Stimulated activated CD4-positive, alpha-beta T cell treated with anti-CD3 and anti-CD28 coated beads, Interleukin-12 subunit alpha, Interleukin-12 subunit beta, amount 100 ng/mL, for 24 hours (primary cell): ENCODE results near the gene GABPB1.
"Not testable (repeated sequence)": the region's sequence is repeated elsewhere in the genome, so short reads cannot be mapped to it uniquely, and the experiment has no call there.

ENCODE experiments used
- DNase-seq, 2 experiments: peaks; one replicate each; pipeline ENCODE4 v3.0.0-alpha.2; 2020; ENCODE audit warnings: low read depth in 2 of 2

The GABPB1 gene

GRCh38 chr15:50354838-50355618 is at the start of gene GABPB1:
GABPB1 (minus strand) TSS chr15:50355198; CDS start chr15:50309798, 45,400 bp downstream.
- DNase-seq, result peak; percentile 78 to 79

DNA sequence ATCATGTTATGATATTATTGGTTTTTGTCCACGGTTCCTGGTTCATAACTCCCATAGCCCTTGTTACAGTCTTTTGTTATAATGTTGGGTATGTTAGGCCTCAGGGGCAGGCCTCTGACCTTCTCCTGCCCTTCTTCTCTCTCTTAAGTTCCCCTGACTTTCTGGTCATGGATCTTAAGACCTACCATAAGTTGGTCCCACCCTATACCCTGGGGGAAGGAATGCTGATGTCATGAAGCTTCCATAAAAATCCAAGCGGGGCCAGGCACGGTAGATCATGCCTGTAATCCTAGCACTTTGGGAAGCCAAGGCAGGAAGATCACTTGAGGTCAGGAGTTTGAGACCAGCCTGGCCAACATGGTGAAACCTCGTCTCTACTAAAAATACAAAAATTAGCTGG is 36.6 kb upstream of the GABPB1 start:
- not testable (repeated sequence) for DNase-seq

DNA sequence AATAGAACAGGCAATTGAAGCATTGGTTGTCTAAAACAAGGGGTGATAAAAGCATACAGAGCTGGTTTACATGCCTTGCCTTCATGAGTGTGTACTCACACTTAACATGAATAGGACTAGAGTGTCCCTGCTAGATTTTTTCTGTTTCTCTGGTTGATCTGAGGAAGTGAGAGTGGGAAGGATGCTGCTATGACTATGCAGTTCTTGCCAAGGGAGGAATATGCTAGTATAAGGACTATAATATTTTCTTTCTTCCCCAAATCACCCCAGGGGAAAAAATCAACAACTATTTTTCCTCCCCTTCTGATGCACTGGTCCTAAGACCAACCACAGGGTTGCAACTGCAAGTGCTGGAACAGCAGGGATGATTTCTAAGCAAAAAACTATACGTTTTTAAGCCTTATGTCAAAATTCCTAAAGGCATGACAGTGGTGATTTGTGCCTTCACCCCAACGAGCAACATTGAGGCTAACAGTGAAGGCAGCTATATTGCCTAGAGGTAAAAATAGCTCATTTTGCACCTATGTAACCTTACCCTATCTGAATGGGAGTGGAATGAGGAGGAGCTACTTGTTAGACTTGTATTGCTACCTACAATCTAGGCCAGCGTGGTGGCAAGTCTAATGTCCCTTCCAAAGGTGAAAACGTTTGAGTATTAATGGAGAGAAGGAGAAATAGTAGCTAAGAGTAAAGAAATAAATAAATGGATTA is 35.7 kb upstream of the GABPB1 start:
- DNase-seq, result no peak

- DNase-seq, result not testable (repeated sequence)
Measured at GRCh38 chr15:50382408-50382807, 27.4 kb upstream of the GABPB1 start.

DNA sequence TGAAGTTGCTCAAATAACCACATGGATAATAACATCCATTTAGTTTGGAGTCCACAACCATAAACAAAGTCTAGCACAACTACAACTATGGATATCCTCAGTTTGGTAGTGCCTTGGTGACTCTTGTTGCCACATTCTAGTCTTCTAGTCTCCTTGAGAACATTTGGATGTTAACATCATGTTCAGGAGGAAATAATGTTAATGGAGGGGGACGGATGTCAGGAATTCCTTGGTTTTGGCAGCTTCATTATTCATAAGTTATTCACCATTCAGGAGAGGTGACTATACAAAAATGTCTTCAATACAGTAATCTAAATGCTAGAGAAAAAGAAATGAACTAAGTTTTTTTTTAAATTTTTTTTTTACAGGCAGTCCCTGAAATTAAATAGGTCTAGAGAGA is 26.4 kb upstream of the GABPB1 start:
- no peak for DNase-seq

DNA sequence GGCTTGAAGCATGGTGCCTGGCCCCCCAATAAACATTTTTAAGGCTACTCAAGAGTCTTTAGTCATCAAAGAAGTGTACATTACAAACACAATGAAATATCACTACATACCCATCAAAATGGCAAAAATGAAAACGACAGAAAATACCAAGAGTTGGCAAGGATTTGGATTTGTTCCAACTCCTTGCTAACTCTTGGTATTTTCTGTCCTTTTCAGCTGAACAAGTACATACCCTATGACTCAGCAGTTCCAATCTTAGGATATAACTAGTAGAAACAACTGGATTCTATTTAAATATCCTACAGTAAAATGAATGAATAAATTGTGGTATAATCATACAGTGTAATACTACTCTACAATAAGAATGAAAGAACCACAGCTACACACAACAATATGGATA is 25.1 kb upstream of the GABPB1 start:
- DNase-seq, result no peak

DNA sequence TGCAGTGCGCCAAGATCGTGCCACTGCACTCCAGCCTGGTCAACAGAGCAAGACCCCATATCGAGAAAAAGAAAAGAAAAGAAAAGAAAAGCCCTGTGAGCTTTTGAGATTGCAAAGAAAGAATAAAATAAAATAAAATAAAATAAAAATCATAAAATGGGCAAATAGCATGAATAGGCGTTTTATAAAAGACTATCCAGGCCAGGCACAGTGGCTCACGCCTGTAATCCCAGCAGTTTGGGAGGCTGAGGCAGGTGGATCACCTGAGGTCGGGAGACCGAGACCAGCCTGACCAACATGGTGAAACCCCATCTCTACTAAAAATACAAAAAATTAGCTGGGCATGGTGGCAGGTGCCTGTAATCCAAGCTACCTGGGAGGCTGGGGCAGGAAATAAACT is 24.4 kb upstream of the GABPB1 start:
- not testable (repeated sequence) for DNase-seq

DNA sequence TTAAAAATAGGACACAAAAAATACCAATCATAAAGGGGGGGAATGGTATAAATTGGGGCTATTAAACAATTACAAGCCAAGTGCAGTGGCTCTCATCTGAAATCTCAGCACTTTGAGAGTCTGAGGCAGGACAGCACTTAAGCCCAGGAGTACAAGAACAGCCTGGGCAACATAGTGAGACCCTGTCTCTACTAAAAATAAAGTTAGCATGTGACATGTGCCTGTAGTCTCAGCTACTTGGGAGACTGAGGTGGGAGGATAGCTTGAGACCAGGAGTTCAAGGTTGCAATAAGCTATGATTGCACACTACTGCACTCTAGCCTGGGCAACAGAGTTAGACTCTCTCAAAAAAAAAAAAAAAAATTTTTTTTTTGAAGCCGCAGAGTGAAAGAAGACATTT is 23.8 kb upstream of the GABPB1 start:
- no peak for DNase-seq

- DNase-seq, result no peak
Measured at GRCh38 chr15:50377867-50378751, 23.1 kb upstream of the GABPB1 start.

GRCh38 chr15:50369564-50369963 is 14.6 kb upstream of the GABPB1 start:
- not testable (repeated sequence) for DNase-seq

DNA sequence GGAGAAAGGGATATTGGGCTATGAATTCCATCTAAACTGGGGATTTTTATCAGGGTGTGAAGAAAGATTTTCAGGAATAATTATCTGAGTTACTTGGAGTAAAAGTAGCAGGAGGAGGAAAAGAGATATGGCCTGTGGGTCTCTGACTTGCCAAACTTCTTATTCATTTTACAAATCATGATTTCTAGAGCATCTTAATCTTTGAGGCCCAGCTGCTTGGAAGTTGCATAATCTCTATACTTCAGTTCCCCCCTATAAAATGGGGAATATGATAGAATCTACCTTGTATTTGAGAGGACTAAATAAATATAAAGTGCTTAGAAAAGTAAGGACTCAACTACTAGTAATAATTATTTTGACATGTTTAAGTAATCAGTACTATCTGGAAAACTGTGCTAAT is 11.0 kb upstream of the GABPB1 start:
- no peak for DNase-seq

- DNase-seq, result no peak
Measured at GRCh38 chr15:50365570-50365969, 10.6 kb upstream of the GABPB1 start.

- no peak for DNase-seq
Measured at GRCh38 chr15:50363612-50364011, 8.6 kb upstream of the GABPB1 start.

- DNase-seq, result no peak
Measured at GRCh38 chr15:50361756-50362155, 6.8 kb upstream of the GABPB1 start.

DNA sequence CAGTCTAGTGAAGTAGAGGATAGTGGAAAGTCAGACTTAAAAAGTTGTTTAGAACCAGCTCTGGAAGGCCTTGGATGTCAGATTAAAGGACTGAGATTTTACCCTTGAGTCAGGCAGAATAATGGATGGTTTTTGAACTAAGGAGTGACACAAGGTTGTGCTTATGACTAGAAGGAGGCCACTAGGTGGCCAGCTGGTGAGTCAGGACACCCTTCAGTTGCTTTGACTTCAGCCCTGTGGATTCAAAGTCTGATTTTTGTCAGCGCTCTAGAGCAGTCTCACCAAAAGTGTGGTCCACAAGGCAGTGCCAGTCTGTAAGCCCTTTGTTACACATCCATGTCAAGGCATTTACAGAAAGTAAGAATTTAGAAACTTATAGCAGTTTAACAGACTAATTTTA is 3.8 kb upstream of the GABPB1 start:
- no peak for DNase-seq

- no peak for DNase-seq
Measured at GRCh38 chr15:50355980-50356379, 982 bp upstream of the GABPB1 start.

GRCh38 chr15:50355619-50355905 is 564 bp upstream of the GABPB1 start:
- DNase-seq, result no peak

GRCh38 chr15:50353975-50354837 is 792 bp downstream of the GABPB1 start:
- peak; percentile 30 to 40 for DNase-seq

DNA sequence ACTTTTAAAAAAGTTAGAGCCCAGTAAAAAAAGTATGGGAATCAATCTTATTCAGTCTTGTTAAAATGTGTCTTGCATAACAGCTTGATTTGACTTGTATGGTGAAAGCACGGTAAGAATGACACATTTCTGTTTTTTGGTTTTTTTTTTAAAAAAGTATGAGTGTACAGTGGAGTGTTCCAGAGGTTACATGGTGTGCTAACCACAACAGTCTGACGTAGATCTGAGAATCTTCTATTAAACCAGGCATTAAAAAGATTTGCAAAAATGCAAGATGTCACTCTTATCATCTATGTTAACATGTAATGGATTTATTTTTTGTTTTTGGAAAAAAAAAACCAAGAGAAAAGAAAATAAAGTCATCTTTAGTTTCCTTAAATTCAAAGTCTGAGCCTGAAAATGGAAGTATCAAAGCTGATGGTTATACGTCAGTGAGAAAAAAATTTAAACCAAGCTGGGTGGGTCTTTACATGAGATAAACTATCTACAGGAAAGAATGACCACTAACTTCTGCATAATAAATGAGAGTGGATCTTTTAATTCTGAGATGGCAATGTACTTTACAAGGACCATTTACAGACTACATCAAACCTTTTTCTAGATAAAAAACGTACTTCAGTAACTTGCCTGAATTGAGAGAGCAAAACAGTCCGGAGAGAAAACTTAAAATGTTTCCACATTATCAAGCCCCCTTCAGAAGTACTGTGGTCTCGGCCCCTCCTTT is 1.6 kb downstream of the GABPB1 start:
- DNase-seq, result no peak

DNA sequence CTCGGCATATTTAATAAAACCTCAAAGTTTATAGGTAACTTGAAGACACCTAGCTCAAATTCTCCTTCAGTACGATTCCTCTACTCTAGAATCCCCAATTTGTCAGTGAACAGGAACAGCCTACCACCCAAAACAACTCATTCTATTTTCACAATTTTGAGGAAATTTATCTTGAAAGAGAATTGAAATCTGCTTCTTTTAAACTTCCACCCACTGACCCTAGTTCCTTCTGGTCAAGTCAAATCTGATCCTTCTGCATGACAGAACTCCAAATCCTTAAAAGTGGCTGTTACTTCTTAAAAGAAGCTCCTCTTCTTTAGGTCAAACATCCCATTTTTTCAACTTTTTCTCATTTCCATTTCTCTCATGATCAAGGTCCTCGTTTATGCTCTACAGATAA is 4.4 kb downstream of the GABPB1 start:
- DNase-seq, result no peak

DNA sequence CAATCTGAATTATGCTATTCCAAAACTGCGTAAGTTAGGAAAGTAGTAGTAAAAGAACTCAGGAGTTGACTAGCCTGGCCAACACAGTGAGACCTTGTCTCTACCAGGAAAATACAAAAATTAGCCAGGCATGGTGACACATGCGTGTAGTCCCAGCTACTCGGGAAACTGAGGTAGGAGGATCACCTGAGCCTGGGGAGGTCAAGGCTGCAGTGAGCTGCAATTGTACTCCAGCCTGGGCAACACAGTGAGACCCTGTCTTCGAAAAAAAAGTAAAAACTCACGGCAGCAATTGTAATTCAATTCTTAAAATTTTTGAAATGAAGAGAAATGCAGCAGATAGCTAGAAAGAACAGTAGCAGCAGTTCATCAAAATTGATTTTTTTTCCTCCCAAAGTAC is 9.7 kb downstream of the GABPB1 start:
- no peak for DNase-seq
